ENCODE results near the gene GRAMD4.

- TF ChIP-seq CTCF (IDR thresholded peaks at IDR 0.05 in 8 of 11, conservative IDR thresholded peaks at IDR 0.05 in 3 of 11): no peak
- no peak for TF ChIP-seq POLR2AphosphoS5 (IDR thresholded peaks at IDR 0.05)
Observed at GRCh38 chr22:46664301-46664855, 44.2 kb downstream of the GRAMD4 start.
